HG02938 (cell line): ENCODE measurements around the gene PODXL.

ENCODE experiments used
- ATAC-seq: cut with Tn5 transposase; IDR thresholded peaks from one replicate; pipeline ENCODE4 v1.9.1; 2021; ENCODE audit warnings: mild to moderate bottlenecking, moderate library complexity; ENCODE audit not compliant: unreplicated experiment

The PODXL gene

DNA sequence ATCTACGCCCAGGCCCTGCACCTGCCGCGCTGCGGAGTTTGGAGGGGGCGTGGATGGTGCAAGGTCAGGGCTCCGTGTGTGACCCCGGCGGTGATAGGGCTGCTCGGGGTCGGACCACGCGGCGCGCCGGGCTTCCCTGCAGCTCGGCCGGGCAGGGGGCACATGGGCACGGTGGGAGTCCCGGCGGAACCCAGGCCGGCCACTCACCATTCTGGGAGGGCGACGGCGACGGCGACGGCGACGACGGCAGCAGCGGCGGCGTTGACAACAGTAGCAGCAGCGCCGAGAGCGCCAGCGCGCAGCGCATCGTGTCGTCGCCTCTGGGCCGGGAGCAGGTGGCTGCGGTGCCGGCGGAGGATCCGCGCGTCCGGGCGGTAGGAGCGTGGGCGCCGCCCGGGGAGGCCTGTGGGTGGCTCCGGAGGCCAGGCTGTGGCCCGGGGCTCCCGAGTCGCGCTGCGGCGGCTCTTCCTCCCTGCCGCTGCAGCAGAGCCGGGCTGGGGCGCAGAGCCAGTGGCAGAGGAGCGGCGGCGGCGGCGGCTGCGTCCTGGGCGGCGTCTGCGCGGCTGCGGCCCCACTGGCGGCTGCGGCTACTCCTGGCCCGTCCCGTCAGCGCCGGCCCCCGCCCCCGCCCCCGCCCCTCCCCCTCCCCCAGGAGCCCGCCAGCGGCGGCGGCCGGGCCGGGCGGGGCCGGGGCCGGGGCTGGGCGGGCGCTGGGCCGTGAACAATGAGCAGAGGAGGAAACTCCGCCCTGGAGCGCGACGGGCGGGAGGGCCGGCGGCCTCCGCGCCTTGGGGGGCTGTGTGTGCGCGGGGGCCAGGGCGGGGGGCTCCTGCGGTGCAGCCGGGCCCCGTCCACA is at the start of gene PODXL:
PODXL (minus strand) TSS at position 576 of the 856 bp plus-strand sequence; CDS start at position 307, 269 bp downstream.
- peak; percentile 63 for ATAC-seq

GRCh38 chr7:131605280-131605878 is 49.0 kb upstream of the PODXL start:
- ATAC-seq = no peak

DNA sequence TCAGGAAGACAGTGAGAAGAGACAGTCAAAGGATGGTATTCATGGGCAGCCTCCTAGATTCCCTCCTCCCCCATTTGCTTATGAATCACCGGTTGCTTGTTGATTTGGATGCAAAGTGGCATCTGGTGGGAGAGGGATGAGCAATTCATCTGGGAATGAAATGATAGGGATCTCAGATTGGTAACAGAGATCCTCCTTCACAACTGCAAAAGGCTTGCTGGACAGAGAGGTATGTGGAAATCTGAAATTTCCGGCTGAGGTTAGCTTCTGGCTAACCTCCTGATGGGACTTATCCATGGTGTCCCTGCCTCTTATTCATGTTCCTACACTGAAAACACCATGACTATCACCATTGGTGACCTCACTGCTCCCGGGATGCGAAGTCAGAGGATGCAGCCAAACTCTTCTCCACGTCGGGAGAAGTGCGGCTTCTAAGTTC is 48.4 kb upstream of the PODXL start:
- no peak for ATAC-seq

GRCh38 chr7:131603932-131604331 is 47.5 kb upstream of the PODXL start:
- no peak for ATAC-seq

- ATAC-seq = no peak
These were observed 46.6 kb upstream of the PODXL start for GRCh38 chr7:131602994-131603372.

- ATAC-seq = no peak
These were observed 46.0 kb upstream of the PODXL start for GRCh38 chr7:131602304-131602993.

DNA sequence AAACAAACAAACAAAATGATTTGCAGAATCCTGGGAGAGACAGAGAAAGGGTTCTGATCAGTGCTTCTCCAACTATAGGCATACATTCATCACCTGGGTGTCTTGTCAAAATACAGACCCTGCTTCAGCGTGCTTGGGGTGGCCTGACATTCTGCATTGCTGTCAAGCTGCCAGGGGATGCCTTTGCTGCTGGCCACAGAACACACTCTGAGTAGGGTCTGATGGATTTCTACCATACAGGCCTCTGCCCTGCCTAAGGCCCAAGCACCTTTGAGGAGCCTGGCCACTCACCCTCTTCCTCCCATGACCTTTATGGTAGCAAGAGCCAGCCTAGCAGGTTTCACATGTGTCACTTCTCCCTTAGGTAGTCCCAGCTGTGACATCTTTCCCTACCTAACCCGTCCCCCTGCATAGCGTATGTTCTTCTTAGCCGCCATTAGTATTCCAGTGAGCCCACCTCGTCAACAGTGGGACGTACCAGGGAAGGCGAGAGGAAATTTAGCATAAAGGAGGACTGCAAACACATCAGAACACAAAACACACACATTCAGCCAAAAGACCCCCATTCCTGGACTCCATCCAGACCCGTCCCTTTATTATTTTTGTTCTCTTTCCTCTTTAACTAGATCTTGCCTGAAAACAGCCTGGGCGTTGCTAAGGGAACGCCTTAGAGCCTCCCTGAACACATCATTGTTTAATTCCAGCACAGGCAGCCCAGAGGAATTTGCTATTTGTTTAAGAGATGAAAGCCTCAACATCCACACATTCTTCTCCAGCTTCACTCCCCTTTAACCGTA is 43.9 kb upstream of the PODXL start:
- ATAC-seq = no peak

DNA sequence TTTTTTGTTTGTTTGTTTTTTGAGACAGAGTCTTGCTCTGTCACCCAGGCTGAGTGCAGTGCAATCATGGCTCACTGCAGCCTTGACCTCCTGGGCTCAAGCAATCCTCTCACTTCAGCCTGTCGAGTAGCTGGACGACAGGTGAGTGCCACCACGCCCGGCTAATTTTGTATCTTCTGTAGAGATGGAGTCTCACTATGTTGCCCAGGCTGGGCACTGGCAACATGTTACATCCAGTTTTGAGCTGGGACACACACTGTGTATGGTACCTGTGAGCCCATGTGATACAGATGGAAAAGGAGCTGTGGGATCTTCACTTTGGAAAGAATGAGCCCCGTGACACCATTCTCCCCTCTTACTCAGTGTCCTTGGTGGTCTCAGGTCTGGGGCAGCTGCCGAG is 40.4 kb upstream of the PODXL start:
- no peak for ATAC-seq

DNA sequence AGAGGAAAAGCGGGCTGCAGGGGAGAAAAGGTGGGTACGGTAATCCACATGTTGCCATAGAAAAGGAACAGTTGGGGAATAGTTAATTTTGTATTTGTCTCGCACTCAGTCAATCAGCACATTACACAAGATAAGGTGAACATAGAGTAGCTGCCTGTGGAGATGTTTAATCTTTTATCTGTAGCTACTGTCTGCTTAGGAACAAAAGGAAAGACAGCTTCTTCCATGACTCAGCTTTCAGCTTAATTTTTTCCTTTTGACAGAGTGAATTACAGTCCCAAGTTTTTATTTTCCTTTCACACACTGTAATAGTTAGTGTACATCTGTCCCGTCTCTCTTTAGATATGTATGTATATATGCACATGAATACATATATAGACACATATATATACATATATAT is 39.3 kb upstream of the PODXL start:
- no peak for ATAC-seq

DNA sequence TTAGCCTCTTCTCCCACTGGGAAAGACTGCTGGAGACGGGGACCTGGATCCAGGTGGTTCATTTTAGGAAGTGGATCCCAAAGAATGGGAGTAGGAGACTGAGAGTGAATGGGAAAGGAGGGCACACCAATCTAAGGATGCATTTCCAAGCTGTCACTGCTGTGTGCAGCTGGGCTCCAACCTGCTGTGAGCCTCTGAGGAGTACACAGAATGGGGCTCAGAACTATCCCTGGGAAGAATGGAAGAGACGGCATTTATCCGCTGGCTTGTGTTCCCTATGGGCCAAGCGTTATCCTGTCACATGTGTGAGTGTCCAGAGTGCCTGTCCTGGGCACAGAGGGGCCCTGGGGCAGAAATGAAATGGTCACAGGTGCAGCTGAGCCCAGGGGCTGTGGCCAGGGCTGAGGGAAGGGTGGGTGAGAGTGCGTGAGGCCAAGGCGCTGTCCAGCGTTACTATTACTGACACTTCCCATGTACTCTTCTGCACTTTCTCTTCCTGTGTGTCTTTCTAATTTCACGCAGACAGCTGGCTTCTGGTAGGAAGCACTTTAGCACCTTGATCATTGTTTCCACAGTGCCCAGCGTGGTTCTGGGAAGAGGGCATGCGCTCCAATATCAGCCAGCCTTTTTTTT is 35.4 kb upstream of the PODXL start:
- ATAC-seq = no peak

- ATAC-seq = no peak
These were observed 31.0 kb upstream of the PODXL start for GRCh38 chr7:131587315-131587923.

DNA sequence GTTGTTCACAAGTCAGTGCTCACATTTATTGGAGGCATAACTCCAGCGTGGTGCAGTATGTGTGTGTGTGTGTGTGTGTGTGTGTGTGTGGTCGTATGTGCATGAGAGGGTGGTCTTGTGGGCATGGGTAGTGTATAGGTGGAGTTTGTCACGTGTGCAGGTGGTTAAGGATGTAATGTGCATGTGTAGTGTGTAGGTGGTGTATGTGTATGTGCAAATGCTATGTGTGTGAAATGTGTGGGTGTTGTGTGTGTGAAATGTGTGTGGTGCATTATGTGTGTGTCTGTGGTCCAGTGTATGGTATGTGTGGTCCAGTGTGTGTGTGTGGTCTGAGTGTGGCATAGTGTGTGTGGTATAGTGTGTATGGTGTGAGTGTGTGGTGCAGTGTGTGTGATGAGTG is 30.3 kb upstream of the PODXL start:
- no peak for ATAC-seq

DNA sequence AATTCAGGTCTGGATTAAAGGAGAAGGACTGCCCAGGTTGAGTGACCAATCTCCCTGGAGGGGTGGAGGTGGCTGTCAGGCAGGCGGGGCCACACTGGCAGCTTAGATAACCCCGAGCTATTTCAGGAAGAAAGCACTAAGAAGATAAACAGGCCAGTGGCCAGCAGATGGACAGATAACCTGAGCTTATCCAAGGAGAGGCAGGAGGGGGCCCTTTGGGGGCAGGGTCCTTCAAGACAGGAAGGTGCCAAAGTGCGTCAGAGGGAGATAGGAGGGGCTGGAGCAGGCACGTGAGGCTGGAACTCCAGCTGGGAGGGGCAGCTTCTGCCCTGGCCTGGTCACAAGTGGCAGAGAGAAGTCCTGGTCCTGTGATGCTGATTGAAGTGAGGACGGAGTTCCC is 29.8 kb upstream of the PODXL start:
- no peak for ATAC-seq

- no peak for ATAC-seq
These were observed 27.0 kb upstream of the PODXL start for GRCh38 chr7:131583430-131583829.

DNA sequence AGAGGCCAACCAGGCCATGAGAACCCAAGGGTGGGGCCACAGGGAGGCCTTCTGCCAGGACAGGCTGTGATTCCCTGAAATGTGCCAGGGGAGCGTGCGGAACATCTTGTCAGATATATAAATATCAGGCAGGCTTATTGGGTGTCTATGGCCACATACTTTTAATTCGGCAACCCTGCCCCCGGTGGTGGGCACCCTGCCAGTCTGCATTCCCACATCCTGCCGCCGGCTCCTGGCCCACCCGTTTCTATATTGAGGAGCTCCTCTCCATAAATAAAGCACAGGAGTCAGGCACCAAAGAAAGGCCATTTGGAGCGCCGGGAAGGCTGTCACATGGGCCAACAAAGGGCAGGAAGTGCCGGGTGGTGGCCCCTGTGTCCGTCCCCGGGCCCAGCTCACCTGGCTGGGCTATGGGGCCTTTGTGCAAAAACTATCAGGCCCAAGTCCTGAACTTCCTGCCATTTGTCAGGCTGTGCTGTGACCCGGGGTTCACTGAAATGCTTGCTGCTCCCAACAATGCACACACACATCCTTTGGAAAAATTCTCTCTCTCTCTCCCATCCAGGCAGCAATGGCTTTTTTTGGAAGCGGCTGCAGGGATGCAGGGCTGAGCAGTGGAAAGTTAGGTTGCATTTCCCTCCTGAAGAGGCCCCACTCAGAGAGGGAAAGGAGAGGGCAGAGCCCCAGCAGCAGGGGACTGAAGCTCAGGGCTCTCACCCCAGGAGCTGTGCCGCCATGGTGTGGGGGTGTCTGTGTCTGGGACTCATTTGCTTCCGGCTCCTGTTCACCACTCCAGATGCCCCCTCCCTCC is 25.0 kb upstream of the PODXL start:
- no peak for ATAC-seq

- no peak for ATAC-seq
These were observed 22.2 kb upstream of the PODXL start for GRCh38 chr7:131578602-131579001.

- no peak for ATAC-seq
These were observed 18.3 kb upstream of the PODXL start for GRCh38 chr7:131574741-131575140.

- no peak for ATAC-seq
These were observed 14.0 kb upstream of the PODXL start for GRCh38 chr7:131570401-131570800.

DNA sequence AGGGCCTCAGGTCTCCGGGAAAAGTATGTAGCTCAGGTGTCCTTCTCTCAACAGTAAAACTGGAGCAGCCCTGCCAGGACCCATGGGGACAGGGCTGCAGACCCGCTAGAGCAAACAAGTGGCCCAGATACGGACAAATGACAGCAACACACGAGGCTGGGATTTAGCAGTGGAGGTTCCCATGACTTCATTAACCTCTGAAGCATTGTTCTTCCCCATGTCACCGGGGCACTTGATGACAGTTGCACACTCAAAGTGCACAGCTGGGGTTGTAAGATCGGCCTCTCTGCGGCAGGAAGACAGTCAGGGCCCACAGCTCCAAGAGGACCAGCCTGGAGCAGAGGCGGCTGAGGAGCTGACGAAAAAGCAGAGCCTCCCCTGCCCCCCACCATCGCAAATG is 12.5 kb upstream of the PODXL start:
- no peak for ATAC-seq
